GM10248 (cell line): ENCODE data around the gene GOPC.
"Not testable (repeated sequence)": the region's sequence is repeated elsewhere in the genome, so short reads cannot be mapped to it uniquely, and the experiment has no call there.

Experiments
- CTCF ChIA-PET: fragments of 300-600 bp; sonication (Branson Sonifier 250); formaldehyde crosslinking; extraction: SDS; loops from one replicate; lab custom pipeline; 2021; ENCODE audit warnings: antibody characterized with exemption; lab: Yijun Ruan, JAX
- POLR2A ChIA-PET: fragments of 350-650 bp; sonication (Branson Sonifier 250); formaldehyde crosslinking; extraction: SDS; loops from one replicate; lab custom pipeline; 2020; ENCODE audit warnings: antibody characterized with exemption; lab: Yijun Ruan, JAX
- DNase-seq: peaks from one replicate; pipeline ENCODE4 v3.0.0; 2012; ENCODE audit errors: extremely low spot score
- TF ChIP-seq, protein P1 (sequence below): IDR thresholded peaks from 2 replicates; pipeline ENCODE4 v1.5.1; 2012; ENCODE audit warnings: mild to moderate bottlenecking, low read depth; ENCODE audit errors: extremely low read depth, missing control alignments, control extremely low read depth

Gene GOPC

DNA sequence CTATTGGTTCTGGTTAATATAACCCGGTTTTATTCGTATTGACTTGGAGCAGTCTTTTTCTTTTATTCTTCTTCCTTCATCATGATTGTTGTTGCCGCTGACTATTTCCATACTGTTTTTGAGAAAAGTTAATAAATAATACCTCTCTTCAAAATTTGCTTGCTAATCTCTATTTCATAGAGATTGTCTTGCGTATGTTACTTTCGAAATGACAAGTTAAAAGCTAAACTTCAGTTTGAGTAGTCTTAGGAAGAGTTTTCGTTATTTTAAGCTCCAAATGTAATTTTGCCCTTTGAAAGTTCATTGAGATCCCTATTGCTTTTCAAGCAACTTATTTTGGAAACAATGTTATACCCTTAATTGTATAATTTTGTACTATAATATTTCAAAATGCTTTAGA is 83.4 kb downstream of the GOPC start:
- CTCF ChIA-PET, result interaction anchor here (0.9 kb wide), 1 partner anchor 69 kb away, joined by 3 read pairs; no protein-coding TSS in a partner anchor
- TF ChIP-seq, protein P1, sequence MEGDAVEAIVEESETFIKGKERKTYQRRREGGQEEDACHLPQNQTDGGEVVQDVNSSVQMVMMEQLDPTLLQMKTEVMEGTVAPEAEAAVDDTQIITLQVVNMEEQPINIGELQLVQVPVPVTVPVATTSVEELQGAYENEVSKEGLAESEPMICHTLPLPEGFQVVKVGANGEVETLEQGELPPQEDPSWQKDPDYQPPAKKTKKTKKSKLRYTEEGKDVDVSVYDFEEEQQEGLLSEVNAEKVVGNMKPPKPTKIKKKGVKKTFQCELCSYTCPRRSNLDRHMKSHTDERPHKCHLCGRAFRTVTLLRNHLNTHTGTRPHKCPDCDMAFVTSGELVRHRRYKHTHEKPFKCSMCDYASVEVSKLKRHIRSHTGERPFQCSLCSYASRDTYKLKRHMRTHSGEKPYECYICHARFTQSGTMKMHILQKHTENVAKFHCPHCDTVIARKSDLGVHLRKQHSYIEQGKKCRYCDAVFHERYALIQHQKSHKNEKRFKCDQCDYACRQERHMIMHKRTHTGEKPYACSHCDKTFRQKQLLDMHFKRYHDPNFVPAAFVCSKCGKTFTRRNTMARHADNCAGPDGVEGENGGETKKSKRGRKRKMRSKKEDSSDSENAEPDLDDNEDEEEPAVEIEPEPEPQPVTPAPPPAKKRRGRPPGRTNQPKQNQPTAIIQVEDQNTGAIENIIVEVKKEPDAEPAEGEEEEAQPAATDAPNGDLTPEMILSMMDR, result no peak
- DNase-seq, result no peak
- POLR2A ChIA-PET, result no interaction called here

DNA sequence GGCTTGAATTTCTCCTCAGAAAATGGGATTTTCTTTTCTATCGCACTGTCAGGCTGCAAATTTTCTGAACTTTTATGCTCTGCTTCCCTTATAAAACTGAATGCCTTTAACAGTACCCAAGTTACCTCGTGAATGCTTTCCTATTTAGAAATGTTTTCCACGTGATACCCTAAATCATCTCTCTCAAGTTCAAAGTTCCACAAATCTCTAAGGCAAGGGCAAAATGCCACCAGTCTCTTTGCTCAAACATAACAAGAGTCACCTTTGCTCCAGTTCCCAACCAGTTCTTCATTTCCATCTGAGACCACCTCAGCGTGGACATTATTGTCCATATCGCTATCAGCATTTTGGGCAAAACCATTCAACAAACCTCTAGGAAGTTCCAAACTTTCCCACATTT is 84.3 kb downstream of the GOPC start:
- DNase-seq, POLR2A ChIA-PET: not testable (repeated sequence)
- CTCF ChIA-PET, result interaction anchor here (1.0 to 1.5 kb wide), 4 partner anchors 11 to 87 kb away, joined by 3 read pairs; partner anchors contain the start of gene DCBLD1

DNA sequence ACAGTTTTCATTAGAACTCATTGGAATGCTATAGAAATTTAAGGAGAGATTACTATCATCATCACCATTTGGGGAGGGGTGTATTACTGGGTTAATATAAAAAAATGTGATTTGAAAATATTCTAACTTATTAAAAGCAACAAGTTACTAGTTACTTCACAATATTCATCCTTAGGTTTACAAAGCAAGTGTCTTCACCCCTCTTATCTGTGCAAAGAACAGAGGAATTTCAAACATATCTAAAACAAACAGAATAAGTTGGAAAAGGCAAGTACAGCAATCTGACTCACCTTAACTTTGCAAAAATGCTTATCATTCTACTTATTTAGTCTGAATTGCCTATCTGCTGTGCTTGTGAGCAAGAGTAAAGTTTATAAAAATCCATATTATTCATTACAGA is 87.0 kb downstream of the GOPC start:
- POLR2A ChIA-PET, result no interaction called here

DNA sequence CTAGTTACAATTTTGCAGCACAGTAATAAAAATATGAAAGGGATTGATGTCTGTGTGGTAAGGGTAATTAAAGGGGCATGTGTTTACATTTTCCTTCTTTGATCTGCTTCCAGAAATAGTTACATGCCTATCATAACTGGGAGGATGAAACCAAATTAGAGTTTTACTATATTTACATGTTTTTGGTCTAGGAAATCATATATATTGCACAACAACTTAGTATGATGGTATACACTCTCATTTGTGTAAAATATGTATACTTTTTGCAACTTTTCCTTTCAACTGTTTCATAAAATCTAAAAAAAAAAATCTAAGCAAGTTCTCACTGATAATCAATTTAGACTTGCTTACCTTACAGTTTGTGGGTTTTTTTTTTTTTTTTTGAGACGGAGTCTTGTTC is 87.7 kb downstream of the GOPC start:
- TF ChIP-seq, protein P1, result no peak
- CTCF ChIA-PET, result no interaction called here
- POLR2A ChIA-PET, result no interaction called here
- no peak for DNase-seq

More for the DNA sequence above, 87.0 kb downstream of the GOPC start:
- DNase-seq, result no peak
- CTCF ChIA-PET, result no interaction called here
- TF ChIP-seq, protein P1, result no peak

DNA sequence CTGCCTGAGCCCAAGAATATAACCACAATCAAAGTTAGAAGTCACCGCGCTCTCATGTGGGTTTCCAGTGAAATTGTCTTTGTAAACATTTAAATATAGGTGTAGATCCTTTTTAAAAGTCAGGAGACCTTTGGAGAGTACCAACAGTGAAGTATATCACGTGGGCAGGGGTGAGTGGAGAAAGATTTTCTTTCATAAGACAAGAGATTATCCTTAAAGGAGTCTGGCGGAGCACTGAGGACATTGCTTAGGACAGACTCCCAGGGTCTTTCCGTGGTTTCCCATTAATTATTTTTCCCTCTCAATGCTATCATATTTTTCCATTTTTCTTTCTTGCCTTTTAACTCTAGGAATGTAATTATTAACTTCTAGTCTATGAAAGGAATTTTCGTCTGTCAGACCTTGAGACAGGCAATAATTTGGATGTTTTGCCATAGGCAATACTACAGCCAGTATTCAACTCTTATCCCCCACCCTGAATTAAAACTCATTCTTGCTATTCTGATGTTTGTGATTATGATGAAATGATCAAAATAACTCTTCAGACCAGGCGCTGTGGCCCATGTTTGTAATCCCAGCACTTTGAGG is 88.4 kb downstream of the GOPC start:
- ChIA-PET CTCF (no interaction called here), POLR2A (no interaction called here)
- no peak for DNase-seq
- TF ChIP-seq, protein P1, result no peak

DNA sequence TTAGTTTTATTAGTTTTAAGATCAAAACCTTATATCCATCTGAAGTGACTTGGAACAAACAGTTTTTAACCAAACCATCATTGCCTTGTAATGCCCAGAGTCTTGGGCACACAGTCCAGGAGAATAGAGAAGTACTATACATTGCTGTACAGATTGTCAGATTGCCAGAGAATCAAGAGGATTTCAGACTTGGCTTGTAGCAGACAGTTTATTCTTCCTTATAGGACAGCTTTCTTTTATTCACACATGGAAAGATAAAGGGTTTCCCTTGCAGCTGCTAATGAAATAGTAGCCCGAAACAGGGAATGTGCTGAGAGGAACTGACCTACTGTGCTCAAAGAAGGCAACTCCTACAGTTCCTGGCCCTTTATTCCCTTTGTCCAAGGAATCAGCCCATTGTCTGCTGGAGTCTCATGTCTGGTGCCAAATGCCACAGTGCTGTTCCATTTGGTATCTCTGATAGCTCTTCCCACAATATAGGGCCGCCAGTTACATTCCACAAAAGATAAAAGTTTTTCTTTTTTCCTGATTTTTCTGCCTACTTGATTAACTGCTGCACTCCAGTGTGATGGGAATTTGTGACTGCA is 89.2 kb downstream of the GOPC start:
- DNase-seq, result no peak
- POLR2A ChIA-PET, result no interaction called here
- CTCF ChIA-PET, result no interaction called here
- TF ChIP-seq, protein P1, result no peak

DNA sequence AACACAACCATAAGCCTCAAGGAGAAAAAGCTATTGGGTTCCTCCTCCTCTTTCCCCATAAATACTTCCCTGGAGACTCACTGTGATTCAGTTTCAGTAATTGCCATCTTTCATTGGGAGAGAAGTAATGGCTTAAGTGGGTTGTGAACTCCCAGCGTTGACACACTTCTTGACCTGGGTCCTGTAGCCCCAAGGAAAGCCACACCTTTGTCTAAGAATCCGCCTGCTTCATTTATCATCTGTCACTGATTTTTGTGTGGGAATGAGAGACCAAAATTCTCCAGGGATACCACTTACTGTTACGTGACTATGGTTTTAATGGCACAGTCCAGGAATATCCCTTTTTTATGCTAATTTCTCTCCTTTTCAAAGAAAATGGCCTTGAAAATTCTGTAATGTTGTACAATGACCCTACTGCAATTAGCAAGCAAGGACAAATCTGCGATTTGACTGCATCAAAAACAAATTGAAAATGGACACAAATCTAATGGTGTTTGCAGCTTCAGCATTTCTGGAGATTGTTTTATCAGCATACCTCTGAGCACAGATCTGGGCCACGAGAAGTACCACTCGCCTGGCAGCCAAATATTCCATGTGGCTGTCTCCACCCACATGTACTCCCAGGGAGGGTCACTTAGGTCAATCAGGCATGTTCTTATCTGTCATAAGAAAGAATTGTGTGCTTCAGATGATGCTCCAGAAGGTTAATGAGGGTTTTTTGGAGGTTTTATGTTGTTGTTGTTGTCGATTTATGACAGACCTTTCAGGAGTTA is 90.1 kb downstream of the GOPC start:
- DNase-seq, result no peak
- ChIA-PET CTCF (no interaction called here), POLR2A (no interaction called here)
- TF ChIP-seq, protein P1, result no peak
